T-helper 2 cell (primary cell): Measurements from ENCODE around the gene THPO.
"Not testable (repeated sequence)": the region's sequence is repeated elsewhere in the genome, so short reads cannot be mapped to it uniquely, and the experiment has no call there.

ENCODE experiments used
- DNase-seq, 5 experiments: peaks; one replicate each; pipeline versions ENCODE4 v3.0.0 to v3.0.0-alpha.2; 2012 to 2022

The THPO gene

DNA sequence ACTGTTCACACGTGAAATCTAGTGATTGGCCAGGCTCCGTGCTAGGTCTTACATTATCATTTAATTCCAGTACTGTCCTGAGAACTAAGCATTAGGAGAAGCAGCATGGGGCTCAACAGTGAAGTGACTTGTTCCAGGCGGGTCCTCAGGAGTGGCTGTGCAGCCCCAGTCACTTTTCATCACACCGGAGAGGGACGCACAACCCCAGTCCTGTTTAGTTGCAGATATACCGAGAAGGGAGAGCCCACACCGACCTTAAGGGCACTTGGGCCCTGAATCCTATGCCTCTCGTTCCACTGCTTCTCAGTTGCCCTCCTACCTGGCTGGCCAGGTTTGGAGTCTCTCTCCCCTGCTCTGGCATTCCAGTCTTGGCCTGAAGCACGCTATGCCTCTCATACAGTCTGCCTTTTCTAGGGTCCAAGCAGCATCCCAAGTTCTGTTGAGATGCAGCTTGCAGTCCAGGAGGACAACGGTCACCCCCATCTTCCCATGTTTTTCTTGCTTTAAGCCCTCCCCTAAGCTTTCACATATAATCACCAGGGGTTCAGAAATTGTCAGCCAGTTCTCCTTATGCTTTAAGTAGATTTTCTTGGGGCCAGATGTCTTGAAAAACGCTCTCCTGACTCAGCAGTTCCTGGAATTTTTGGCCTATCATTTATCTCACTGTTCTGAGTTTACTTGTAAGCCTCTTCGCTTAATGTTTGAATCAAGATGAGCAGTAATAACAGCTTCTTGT lies 30.5 kb downstream of the THPO start:
- DNase-seq: no peak

DNA sequence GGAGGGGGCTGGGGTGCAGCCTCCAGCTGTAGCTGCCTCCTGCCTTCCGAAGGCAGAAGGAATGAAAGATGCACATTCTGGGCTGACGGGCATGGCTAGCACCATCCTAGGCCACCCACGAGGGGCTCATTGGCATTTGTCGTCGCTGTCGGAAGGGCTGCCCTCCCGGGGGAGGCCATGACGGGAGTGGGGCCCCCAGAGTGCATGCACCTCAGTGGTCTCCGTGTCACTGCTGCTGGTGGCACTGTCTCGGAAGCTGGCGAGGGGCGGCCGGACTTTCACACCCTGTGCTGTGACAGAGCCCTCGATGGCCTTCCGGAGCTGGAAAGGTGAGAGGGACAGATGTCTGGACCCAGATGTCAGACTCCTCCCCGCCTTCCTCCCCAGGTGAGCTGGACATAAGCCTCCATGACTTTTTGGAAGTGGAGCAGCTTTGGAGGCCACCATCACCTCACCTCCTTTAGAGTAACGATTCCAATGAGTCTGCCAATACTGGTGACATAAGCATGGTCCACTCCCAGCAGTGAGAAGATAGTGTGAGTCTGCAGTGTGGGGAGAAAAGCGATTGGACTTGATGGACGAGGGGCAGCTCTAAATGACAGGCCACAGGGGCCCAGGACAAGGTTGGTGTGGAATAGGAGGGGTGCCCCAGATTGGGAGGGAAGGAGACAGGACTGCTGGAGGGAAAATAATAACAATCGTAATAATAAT lies 31.4 kb downstream of the THPO start:
- DNase-seq: no peak

DNA sequence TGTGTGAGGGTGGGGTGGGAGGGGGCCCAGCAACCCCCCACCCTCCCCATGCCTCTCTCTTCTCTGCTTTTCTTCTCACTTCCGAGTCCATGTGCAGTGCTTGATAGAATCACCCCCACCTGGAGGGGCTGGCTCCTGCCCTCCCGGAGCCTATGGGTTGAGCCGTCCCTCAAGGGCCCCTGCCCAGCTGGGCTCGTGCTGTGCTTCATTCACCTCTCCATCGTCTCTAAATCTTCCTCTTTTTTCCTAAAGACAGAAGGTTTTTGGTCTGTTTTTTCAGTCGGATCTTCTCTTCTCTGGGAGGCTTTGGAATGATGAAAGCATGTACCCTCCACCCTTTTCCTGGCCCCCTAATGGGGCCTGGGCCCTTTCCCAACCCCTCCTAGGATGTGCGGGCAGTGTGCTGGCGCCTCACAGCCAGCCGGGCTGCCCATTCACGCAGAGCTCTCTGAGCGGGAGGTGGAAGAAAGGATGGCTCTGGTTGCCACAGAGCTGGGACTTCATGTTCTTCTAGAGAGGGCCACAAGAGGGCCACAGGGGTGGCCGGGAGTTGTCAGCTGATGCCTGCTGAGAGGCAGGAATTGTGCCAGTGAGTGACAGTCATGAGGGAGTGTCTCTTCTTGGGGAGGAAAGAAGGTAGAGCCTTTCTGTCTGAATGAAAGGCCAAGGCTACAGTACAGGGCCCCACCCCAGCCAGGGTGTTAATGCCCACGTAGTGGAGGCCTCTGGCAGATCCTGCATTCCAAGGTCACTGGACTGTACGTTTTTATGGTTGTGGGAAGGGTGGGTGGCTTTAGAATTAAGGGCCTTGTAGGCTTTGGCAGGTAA lies 32.5 kb downstream of the THPO start:
- DNase-seq: peak in 1 of 5 experiments; percentile 30

DNA sequence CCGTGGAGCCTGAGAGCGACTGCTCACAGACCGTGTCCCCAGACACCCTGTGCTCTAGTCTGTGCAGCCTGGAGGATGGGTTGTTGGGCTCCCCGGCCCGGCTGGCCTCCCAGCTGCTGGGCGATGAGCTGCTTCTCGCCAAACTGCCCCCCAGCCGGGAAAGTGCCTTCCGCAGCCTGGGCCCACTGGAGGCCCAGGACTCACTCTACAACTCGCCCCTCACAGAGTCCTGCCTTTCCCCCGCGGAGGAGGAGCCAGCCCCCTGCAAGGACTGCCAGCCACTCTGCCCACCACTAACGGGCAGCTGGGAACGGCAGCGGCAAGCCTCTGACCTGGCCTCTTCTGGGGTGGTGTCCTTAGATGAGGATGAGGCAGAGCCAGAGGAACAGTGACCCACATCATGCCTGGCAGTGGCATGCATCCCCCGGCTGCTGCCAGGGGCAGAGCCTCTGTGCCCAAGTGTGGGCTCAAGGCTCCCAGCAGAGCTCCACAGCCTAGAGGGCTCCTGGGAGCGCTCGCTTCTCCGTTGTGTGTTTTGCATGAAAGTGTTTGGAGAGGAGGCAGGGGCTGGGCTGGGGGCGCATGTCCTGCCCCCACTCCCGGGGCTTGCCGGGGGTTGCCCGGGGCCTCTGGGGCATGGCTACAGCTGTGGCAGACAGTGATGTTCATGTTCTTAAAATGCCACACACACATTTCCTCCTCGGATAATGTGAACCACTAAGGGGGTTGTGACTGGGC lies 33.3 kb downstream of the THPO start:
- no peak for DNase-seq

DNA sequence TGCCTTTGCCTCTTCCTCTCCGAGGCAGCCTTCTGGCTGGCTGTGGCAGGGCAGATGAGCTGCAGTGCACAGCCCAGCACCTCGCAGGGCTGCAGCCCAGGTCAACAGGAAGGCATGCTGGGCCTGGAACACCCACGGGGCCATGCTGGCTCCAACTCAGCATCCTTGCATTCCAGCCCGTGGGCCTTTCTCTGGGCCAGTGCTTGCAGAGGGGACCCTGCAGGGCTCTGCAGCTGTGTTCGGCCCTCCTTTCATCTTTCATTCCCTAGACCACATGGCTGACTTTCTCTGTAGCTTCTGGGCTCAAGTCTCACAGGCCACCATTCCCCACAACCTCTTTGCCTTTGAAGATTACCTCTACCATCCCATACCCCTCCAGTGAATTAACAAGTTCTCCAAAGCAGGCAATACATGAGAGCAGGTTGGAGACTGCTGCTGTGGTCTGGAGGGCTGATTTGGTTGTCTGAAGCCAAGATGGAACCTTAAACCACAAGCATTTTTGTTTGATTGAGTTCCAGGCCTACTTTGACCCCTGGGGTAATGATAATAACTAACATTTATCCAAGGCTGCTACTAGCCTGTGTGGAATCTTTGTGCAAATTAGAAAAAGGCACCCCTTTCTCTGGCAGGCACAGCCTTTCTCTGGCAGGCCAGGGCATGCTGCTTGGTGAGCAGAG lies 34.7 kb downstream of the THPO start:
- no peak for DNase-seq

DNA sequence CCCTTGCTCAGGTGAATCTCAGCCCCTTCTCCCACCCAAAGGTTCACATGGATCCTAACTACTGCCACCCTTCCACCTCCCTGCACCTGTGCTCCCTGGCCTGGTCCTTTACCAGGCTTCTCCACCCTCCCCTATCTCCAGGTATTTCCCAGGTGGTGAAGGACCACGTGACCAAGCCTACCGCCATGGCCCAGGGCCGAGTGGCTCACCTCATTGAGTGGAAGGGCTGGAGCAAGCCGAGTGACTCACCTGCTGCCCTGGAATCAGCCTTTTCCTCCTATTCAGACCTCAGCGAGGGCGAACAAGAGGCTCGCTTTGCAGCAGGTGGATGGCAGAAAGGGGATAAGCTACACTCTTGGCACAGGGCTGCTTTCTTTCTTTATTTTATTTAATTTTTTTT lies 36.1 kb downstream of the THPO start:
- DNase-seq: no peak

DNA sequence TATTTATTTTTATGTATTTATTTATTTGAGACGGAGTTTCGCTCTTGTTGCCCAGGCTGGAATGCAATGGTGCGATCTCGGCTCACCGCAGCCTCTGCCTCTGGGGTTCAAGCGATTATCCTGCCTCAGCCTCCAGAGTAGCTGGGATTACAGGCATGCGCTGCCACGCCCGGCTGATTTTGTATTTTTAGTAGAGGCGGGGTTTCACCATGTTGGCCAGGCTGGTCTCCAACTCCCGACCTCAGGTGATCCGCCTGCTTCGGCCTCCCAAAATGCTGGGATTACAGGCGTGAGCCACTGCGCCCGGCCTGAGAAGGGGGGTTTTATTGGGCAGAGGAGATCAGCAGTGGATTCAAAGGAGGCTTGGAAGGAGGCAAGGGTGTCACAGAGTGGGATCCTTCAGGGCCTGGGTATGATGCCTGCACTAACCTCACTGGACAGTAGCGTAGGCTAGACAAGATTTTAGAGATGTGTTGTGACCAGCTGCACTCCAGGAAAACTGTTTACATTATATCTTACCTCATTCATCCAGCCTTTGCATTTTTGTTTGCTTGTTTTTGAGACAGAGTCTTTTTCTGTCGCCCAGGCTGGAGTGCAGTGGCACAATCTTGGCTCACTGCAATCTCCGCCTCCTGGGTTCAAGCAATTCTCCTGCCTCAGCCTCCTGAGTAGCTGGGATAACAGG lies 38.4 kb downstream of the THPO start:
- DNase-seq: not testable (repeated sequence)

DNA sequence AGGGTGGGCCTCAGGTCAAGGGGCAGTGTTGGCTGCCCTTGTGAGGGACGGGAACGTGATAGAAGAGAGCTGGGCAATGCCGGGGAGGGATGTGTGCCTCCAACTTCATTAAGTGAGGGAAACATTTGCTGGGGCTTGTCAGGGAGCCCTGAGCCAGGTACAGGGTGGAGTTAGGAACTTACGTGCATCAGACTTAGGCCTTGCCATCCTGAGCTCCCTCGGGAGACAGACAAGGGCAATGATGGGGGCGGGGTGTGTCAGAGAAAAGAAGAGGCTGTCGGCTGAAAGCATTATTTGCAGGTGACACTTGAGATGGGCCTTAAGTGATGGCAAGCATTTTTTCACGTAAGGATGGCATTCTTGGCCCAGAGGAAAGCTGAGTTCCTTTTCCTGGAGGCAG lies 39.0 kb downstream of the THPO start:
- no peak for DNase-seq

DNA sequence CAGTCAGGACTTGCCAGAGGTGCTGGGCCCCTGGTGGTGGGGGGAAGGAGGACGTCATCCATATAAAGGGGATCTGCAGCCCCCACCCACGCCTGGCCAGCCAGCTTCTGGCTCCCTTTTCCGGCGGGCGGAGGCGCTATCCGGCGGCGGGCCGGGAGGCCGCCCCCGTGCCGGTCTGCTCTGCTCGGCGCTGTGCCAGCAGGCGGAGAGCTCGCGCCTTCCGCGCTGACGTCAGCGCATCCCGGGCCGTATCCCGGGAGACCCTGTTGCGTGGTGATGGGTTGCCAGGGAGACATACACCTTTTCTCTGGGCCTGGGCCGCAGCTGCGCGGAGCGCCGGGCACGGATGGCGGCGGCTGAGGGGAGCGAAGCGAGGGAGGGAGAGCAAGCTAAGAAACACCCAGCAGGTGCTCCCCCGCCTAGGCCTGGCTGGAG lies 39.5 kb downstream of the THPO start:
- peak in 1 of 5 experiments; percentile 23 for DNase-seq

DNA sequence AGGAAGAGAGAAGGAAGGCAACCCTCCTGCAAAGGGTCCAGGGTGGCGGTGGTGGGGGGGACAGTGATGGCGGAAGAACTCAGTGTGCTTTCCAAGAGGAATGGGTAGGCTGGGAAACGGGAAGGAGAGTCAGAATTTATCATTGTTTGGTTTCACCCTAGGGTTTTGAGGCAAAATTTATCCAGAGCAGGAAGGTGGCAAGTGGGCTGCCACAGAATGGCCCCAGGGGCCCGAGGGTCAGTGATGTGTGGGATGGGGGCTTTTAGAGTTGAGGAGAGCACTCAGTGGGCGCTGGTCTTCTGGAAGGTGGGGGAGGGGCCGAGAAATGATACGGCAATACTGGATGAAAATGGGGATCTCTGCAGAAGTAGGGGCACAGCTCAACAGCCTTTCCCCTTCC lies 40.0 kb downstream of the THPO start:
- DNase-seq: no peak

DNA sequence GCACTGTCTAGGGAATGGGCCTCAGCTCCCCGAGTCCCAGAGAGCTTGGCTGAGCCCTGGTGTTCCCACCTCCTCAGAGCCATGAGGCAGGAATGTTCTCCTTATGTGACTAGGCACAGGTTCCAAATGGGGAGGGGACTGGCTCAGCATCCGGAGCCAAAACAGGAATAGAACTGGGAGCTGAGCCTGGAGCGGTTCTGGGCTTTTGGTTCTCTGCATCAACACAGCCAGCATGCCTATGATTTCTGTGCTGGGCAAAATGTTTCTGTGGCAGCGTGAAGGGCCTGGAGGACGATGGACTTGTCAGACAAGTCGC lies 40.6 kb downstream of the THPO start, which contains the start of gene FAM131A:
Gene FAM131A (plus strand): TSS at position 202 of the 316 bp plus-strand sequence. CDS start 31 bp downstream, at position 233.
- no peak for DNase-seq

DNA sequence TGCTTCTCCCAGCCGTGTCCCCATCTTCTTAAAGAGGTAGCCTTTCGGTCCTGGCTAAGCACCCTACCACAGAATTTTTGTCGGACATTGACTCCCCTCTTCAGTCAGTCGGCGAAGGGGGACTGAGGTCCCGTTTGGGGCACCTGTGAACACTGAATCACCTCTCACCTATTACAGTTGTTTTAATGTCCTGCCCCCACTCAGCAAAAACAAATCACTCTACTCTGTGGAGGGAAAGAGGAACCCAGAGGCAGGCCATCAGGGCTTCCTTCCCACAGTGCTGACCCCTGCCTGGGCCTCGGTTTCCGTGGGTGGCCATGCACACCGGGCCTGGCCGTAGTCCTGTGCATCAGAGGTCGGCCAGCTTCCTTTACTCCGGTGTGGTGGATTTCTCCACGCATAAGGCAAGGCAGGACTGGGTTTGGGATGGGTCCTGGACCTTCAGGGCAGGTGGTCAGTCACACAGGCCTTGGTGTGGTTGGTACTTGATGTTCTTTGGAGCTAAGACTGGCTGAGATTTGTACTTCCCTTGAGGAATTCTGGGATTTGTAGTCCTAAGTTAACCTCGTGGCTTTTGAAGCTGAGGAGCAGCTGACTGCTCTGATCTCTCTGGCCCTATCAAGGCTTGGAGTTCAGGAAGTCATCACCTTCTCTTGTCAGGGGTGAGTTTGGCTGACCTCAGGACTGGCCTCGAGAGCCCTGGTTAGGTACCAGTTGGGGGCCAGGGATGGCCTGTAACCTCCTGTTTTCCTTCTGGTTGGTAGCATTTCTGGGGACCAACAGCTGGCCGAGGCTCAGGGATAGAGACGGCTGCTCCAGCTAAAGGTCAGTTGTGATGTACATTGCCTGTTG lies 41.2 kb downstream of the THPO start:
- DNase-seq: peak in 1 of 5 experiments; percentile 35

DNA sequence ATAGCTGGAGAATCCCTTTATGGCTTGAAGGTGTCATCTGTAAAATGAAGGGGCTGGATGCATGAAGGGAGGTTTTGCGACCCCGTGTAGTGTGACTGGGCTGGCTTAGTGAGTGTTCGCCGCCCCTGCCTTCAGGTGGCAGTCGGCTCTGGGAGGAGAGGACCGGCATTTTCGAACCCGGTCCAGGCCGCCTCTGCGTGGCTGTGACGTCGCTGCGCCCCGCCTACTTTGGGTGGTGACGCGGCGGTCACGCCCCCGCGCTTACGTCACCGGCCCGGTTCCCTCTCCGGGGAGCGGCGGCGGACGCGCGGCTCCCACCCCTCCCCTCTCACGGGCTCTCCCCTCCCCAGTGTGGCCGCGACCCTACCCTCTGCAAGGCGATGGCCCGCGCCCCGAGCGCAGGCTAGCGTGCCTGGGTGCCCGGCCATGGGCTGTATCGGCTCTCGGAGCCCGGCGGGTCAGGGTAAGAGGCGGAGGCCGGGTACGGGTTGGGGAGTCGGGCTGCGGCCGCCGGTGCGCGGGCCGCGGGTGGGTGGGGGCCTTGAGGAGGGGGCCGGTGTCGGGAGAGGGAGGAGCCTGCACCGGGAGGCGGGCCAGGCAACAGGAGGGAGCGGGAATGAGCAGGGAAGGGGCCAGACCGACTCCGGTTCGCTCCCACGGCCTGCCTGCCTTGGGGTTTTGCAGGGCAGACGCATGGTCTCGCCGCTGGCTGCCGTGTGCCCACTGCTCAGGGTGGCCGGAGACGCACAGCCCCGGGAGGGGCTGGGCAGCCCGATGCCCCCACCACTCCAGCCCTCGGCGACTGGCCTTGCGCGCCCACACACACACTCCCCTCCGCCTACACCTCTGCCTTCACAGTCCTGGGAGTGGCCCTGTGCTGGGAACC lies 42.1 kb downstream of the THPO start:
- peak; percentile 71 to 84 (median 78) for DNase-seq

DNA sequence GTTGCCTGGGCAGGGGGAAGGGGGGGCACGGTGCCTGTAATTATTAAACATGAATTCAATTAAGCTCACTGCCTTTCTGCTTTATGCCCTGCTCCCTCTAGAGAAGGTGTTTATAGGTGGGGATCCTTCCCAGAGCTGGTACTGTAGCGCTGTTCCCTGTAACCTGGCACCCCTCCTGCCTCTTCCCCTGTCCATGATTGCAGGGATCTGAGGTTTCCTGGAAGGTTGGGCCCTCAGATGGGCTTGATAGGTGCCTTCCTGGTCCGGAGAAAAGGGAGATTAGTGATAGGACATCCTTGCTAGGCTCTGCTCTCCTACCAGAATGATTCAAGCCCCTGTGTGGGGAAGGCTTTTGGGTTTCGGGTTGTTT lies 42.7 kb downstream of the THPO start:
- no peak for DNase-seq

DNA sequence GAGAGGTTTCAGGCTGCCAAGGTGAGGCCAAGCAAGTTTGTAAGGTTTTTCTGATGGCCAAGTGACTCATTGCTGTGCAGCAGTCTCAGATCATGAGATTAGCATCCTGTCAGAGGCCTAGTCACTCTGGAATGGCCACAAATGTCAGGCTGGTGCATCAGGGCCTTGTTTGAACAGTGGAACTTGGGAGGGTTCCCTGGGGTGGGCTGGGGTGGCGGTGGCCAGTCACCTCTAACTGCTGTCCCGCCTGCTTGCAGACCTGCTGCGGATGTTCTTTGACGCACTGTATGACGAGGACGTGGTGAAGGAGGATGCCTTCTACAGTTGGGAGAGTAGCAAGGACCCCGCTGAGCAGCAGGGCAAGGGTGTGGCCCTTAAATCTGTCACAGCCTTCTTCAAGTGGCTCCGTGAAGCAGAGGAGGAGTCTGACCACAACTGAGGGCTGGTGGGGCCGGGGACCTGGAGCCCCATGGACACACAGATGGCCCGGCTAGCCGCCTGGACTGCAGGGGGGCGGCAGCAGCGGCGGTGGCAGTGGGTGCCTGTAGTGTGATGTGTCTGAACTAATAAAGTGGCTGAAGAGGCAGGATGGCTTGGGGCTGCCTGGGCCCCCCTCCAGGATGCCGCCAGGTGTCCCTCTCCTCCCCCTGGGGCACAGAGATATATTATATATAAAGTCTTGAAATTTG lies 43.4 kb downstream of the THPO start:
- DNase-seq: peak in 4 of 5 experiments; percentile 31 to 77 (median 37)

DNA sequence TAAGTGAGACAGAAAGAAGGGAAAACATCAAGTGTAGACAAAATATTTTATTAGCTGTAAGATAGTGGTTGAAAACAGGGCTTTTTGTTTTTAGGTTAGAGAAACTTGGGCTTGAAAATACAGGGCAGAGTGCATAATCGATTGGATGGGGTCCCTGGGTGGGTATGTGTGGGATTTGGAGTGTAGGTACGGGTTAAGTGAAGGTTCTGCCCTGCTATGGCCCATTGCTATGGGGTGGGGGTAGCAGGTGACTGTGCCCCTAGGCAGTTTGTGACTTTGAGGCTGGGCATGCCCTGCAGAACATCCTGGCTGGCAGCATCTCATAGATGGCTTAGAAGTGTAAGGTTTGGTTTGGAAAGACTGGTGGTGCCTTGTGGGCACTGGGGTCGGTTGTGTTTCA lies 44.3 kb downstream of the THPO start:
- no peak for DNase-seq

DNA sequence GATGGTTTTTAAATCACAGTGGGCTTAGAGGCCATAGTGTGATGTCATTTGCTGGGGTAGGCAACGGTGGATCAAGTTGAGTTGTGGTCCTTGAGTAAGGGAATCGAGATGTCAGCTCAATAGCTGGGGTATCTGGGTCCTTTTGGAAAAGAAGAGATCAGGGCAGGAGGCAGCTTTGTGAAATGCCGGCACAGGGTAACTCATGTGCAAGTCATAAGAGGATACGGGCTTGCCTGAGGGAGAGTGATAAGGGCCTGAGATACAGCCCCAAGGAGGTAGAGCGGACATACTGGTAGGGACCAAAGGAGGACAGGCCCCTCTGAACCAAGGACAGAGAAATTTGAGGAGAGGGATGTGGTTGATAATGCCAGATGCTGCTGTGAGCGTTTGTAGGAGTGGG lies 44.8 kb downstream of the THPO start:
- no peak for DNase-seq

DNA sequence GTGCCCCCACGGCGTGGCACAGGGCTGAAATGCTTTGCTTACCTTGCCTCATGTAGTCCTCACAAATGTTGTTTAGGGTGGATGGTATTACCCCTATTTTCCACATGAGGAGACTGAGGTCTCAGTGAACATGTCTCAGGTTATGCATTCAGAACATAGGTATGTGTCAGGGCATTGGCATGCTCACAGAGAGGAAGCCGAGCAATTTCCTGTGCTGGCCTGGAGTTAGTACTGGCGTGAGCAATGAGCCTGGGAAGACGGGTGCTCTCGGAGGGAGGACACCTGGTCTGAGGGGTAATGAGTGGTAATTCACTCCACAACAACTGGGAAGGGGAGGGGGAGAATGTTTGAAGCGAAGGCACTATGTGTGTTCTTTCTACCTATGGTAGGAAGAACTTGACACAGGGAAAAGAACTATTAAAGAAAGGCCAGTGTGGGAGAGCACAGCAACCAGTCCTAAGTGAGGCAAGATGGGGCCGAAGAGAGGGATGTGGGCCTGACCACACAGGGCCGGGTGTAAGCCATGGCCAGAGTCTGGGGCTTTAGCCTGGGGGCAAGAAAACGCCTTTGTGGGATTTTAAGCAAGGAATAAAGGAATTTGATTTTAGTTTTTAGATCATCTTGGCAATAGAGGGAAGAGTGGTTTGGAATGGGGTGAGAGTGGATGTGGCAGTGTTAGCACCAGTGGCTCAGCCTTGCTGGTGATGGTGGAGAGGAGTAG lies 45.5 kb downstream of the THPO start:
- DNase-seq: no peak
